Motor neuron (in vitro differentiated cells): ENCODE results near the gene INAFM2. TPM values are rescaled to one million over a fixed set of nuclear protein-coding genes. Genes with fewer than 3 reads are reported as not detected.
A peak's percentile ranks its signal among the peaks of the same experiment; 100 is the strongest.

ENCODE experiments used
- ATAC-seq, 8 experiments: fragments of 200-7000 bp; cut with Tn5 transposase; replicated peaks in 6 of 8; 2 replicates each; pipeline ENCODE4 v1.8.0; 2021; ENCODE audit warnings: mild to moderate bottlenecking in 8 of 8, moderate library complexity in 8 of 8
- H3K27ac ChIP-seq, 2 donors: fragments of 250-450 bp; sonication (Bioruptor Pico); 2 replicates each; pipeline ENCODE4 v1.9.0; 2021; ENCODE audit warnings: antibody characterized with exemption in 2 of 2, mild to moderate bottlenecking in 2 of 2, moderate library complexity in 1 of 2
- H3K4me1 ChIP-seq, 2 donors: fragments of 250-450 bp; sonication (Bioruptor Pico); replicated peaks in 1 of 2; 2 replicates each; pipeline ENCODE4 v1.6.1; 2021; ENCODE audit warnings: antibody characterized with exemption in 2 of 2, mild to moderate bottlenecking in 2 of 2, moderate library complexity in 1 of 2
- H3K4me3 ChIP-seq, 5 donors: fragments of 250-450 bp; sonication (Bioruptor Pico); 2 replicates each; pipeline ENCODE4 v1.9.0; 2021; ENCODE audit warnings: antibody characterized with exemption in 5 of 5, mild to moderate bottlenecking in 5 of 5, moderate library complexity in 4 of 5
- WGBS, 10 experiments: fragments of 450-650 bp; shearing (Covaris generic); methylation state at CpG; one replicate each; pipeline ENCODE4 v1.0.0; 2022; 5-methylcytosine and 5-hydroxymethylcytosine counted together
- in situ Hi-C, 9 experiments: fragments of 400-800 bp; cut with MboI; loops; one replicate each; pipeline ENCODE4 v1.15.0; 2021; ENCODE audit warnings: low sequenced_read_pairs in 9 of 9, low pct_unique_long_range_greater_than_20kb in 2 of 9; ENCODE audit not compliant: unreplicated experiment in 9 of 9
- total RNA-seq, 8 experiments: library from RNA; unstranded; fragments of 300-600 nt; gene quantifications; 2 replicates each; pipeline versions ENCODE4 v1.2.3 to v1.2.4, GENCODE V29; 2022

INAFM2 gene
- total RNA-seq, 8 experiments from 2014 or later, result 6.5 to 16.8 (median 13.4) TPM

GRCh38 chr15:40327457-40327856 lies 4.0 kb downstream of the INAFM2 start:
- H3K4me3 ChIP-seq, result no peak overlapping the region
- no peak for ATAC-seq
- 0 to 60% (median 22%) methylated on average over 1 to 4 of the region's 6 CpGs; no CpG with 5 or more reads in 2 of the 10 experiments for WGBS, 10 experiments
- no peak overlapping the region for H3K27ac ChIP-seq
- peaks cover 40 to 45% of the 10 kb centered on the region in 2 donors for H3K4me1 ChIP-seq
- in situ Hi-C loops, result no loop called here

- H3K27ac ChIP-seq, result no peak overlapping the region
- 0 to 100% (median 54%) methylated on average over 1 to 3 of the region's 3 CpGs; no CpG with 5 or more reads in 2 of the 10 experiments for WGBS, 10 experiments
- no peak for ATAC-seq
- in situ Hi-C loops, result no loop called here
- no peak overlapping the region for H3K4me3 ChIP-seq
- H3K4me1 ChIP-seq, result peaks cover 38 to 40% of the 10 kb centered on the region in 2 donors
Measured at GRCh38 chr15:40328176-40328575, 4.7 kb downstream of the INAFM2 start.

GRCh38 chr15:40328751-40329150 lies 5.3 kb downstream of the INAFM2 start:
- no peak for ATAC-seq
- H3K4me3 ChIP-seq, result no peak overlapping the region
- no peak overlapping the region for H3K27ac ChIP-seq
- 29 to 96% (median 83%) methylated on average over 1 to 5 of the region's 5 CpGs; no CpG with 5 or more reads in 3 of the 10 experiments for WGBS, 10 experiments
- in situ Hi-C loops, result no loop called here
- H3K4me1 ChIP-seq, result peaks cover 39 to 40% of the 10 kb centered on the region in 2 donors

GRCh38 chr15:40329804-40330203 lies 6.3 kb downstream of the INAFM2 start:
- in situ Hi-C loops, result no loop called here
- Histone ChIP-seq H3K4me1 (peaks cover 40 to 47% of the 10 kb centered on the region in 2 donors), H3K4me3 (no peak overlapping the region), H3K27ac (no peak overlapping the region)
- no peak for ATAC-seq
- 42 to 96% (median 79%) methylated on average over 2 to 7 of the region's 7 CpGs; no CpG with 5 or more reads in 2 of the 10 experiments for WGBS, 10 experiments

- WGBS, 10 experiments, result 33 to 87% (median 52%) methylated on average over 2 to 3 of the region's 5 CpGs; no CpG with 5 or more reads in 6 of the 10 experiments
- in situ Hi-C loops, result no loop called here
- H3K4me1 ChIP-seq, result peaks cover 34 to 41% of the 10 kb centered on the region in 2 donors
- ATAC-seq, result no peak
- H3K27ac ChIP-seq, result no peak overlapping the region
- no peak overlapping the region for H3K4me3 ChIP-seq
Measured at GRCh38 chr15:40330368-40330836, 6.9 kb downstream of the INAFM2 start.

DNA sequence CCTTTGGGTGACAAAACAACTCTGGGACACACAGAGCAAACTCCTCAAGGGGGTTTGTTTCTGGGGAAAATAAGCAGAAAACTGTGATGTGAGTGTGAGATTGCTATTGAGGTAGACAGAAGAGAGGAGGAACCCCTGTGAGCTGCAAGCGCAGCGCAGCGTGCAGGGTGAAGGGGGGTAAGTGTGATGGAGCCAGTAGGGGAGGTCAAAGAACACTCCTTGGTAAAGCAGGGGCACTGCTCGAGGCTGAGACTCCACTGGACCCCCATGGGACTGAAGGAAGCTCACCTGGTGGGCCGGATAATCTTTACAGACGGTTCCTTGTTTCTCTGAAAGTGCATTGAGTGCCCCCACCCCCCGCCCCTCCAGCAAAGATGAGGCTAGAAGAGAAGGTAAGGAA lies 7.5 kb downstream of the INAFM2 start:
- Histone ChIP-seq H3K4me3 (no peak overlapping the region), H3K27ac (no peak overlapping the region), H3K4me1 (peaks cover 30 to 35% of the 10 kb centered on the region in 2 donors)
- 40 to 100% (median 88%) methylated on average over 1 to 7 of the region's 7 CpGs; no CpG with 5 or more reads in 4 of the 10 experiments for WGBS, 10 experiments
- in situ Hi-C loops, result no loop called here
- no peak for ATAC-seq

GRCh38 chr15:40331637-40332036 lies 8.1 kb downstream of the INAFM2 start:
- Histone ChIP-seq H3K27ac (no peak overlapping the region), H3K4me1 (peaks cover 28 to 29% of the 10 kb centered on the region in 2 donors), H3K4me3 (no peak overlapping the region)
- no peak for ATAC-seq
- in situ Hi-C loops, result no loop called here
- 85 to 100% (median 90%) methylated on average over 2 to 7 of the region's 7 CpGs; no CpG with 5 or more reads in 3 of the 10 experiments for WGBS, 10 experiments

- 20 to 90% (median 83%) methylated on average over 1 to 8 of the region's 8 CpGs; no CpG with 5 or more reads in 3 of the 10 experiments for WGBS, 10 experiments
- H3K27ac ChIP-seq, result no peak overlapping the region
- ATAC-seq, result no peak
- H3K4me3 ChIP-seq, result no peak overlapping the region
- in situ Hi-C loops, result no loop called here
- peaks cover 22 to 23% of the 10 kb centered on the region in 2 donors for H3K4me1 ChIP-seq
Measured at GRCh38 chr15:40332113-40332781, 8.8 kb downstream of the INAFM2 start.

GRCh38 chr15:40333922-40334492 lies 10.5 kb downstream of the INAFM2 start:
- no peak overlapping the region for H3K4me3 ChIP-seq
- WGBS, 10 experiments, result 0 to 100% (median 67%) methylated on average over 1 to 6 of the region's 12 CpGs; no CpG with 5 or more reads in 2 of the 10 experiments
- in situ Hi-C loops, result no loop called here
- no peak overlapping the region for H3K27ac ChIP-seq
- peak in 7 of 8 experiments; percentile 4 to 69 (median 49) for ATAC-seq
- H3K4me1 ChIP-seq, result peaks cover 12 to 16% of the 10 kb centered on the region in 2 donors

DNA sequence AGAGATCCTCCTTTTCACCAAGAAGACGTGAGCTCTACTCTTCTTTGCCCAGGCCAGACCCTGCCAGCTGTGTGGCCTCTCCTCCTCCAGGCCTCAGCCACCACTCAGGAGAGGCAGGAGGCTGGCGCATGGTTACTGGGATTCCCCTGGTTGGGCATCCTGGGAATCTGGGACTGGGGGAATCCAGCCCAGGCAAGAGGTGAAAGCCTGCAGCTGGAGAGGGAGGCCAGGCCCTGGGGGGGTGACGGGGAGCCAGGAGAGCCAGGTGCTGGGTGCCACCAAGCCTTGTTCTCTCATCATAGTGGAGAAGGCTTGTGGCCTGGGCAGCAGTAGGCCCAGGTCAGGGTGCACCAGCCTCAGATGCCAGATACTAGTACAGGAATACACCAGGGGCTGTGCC lies 11.0 kb downstream of the INAFM2 start:
- WGBS, 10 experiments, result 60 to 100% (median 86%) methylated on average over 1 to 3 of the region's 3 CpGs; no CpG with 5 or more reads in 7 of the 10 experiments
- Histone ChIP-seq H3K4me1 (peaks cover 13 to 17% of the 10 kb centered on the region in 2 donors), H3K4me3 (no peak overlapping the region), H3K27ac (no peak overlapping the region)
- no peak for ATAC-seq
- in situ Hi-C loops, result no loop called here

GRCh38 chr15:40334941-40335795 lies 11.7 kb downstream of the INAFM2 start:
- Histone ChIP-seq H3K27ac (no peak overlapping the region), H3K4me3 (no peak overlapping the region), H3K4me1 (peaks cover 20 to 23% of the 10 kb centered on the region in 2 donors)
- in situ Hi-C loops, result no loop called here
- 40 to 100% (median 83%) methylated on average over 1 to 11 of the region's 26 CpGs; no CpG with 5 or more reads in 5 of the 10 experiments for WGBS, 10 experiments
- no peak for ATAC-seq

GRCh38 chr15:40335938-40336743 lies 12.6 kb downstream of the INAFM2 start:
- WGBS, 10 experiments, result 40 to 100% (median 72%) methylated on average over 1 to 8 of the region's 13 CpGs; no CpG with 5 or more reads in 3 of the 10 experiments
- H3K4me1 ChIP-seq, result peaks cover 29 to 33% of the 10 kb centered on the region in 2 donors
- ATAC-seq, result no peak
- H3K27ac ChIP-seq, result no peak overlapping the region
- in situ Hi-C loops, result no loop called here
- no peak overlapping the region for H3K4me3 ChIP-seq
